Activated CD4-positive, alpha-beta T cell treated with anti-CD3 and anti-CD28 coated beads, Interleukin-2, amount 50 U/mL, for 1 hour (primary cell): ENCODE data around the gene METTL13.

Experiments
- DNase-seq: peaks from one replicate; pipeline ENCODE4 v3.0.0-alpha.2; 2020

The METTL13 gene

DNA sequence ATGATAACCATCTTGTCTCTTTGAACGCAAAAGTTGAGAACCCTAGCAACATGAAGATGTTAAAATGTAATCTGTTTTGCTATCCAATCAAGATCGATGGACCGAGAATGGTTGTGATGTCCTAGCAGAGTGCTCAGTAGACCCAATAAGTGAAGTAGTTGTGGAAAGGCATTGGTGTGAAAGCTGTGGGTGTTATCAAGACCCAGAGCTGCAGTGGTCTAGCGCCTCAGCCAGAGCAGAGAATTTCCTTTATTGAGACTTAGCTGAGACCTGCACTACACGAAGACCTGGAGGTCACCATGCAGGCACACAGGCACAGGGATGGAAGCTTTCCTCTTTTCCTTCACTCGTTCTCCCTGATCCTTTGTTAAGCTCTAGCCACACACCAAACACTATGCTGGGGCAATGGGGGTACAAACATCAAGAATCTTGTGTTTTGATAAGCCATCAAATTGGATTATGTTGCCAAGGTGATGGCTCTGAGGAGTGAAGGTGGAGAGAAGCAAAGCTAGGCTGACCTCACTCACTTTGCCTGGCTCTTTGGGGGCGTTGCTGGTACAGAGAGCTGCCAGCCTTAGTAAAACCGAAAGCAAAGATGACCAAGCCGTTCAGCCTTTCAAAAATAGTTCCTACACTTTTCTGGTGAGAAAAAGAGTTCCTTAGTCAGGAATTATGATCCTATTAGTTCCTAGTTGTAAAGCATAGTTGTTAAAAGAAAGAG is 24.1 kb downstream of the METTL13 start:
- DNase-seq, result no peak

DNA sequence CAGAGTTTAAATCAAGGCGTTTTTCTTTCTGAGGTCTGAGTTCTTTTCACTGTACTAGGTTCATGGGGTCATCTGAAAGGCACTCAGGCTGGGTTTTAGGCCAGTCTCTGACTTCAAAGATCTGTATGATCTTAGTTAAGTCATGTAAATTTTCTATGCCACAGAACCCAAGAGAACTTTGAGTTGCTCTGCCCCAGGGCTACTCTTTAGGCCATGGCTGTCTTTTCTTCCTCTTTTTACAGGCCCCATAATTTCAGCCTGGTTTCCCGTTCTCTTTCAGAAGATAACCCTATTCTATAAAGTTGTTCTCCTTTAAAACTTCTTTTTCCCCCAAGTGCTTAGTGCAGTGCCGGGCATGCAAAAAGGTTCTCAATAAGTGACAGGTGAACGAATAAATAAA is 26.1 kb downstream of the METTL13 start:
- no peak for DNase-seq

DNA sequence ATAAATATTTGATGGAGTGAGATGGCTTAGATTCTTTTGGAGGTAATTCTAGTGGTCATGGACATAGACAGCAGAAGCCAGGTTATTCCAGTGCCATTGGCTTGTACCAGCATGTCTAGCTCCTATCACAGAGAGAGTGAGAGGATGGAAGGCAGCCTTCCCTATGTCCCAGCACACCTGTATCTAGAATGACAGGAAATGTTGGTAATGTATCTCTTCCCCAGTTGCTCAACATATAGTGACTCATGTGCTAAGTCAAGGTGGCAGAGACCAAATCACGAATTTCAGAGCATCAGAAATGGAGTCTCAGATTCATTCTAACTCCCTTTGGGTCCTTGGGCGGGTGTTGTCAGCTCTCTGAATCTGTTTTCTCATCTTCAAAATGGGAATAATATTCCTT is 28.4 kb downstream of the METTL13 start:
- no peak for DNase-seq

DNA sequence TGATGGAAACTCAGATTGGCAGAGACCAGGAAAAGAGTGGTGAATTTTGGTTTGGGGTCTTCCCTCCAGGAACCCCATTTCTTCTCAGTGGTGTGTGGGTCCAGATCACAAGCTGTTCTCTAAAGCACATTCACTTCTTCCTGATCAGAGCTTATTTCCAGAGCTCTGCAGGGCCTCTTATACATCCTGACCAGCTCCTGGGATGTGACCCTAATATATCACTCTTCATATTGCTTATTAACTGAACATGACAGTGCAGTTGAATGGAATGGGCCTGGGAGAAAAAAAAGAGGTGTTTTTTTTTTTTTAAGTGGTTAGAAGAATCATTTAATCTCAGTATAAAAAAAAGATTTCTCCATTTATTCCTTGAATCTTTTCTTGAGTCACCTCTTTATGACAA is 30.2 kb downstream of the METTL13 start:
- DNase-seq, result no peak

DNA sequence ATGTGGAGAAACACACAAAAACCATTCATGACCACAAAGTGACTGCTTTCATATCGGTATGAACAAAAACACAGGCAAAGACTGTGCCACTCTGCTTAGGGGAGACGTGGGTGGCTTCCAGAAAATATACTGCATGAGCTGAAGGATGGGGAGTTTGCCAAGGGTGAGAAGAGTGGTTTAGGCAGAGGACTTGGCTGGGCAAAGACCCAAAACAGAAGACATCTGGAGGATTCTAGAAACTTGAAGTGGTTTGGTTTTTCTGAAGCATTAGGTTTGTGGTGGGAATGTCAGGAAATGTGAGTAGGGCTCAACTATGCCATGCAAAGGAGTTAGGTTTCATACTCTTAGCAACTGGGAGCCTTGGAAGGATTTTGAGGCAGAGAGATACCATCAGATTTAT is 33.2 kb downstream of the METTL13 start:
- DNase-seq, result no peak

DNA sequence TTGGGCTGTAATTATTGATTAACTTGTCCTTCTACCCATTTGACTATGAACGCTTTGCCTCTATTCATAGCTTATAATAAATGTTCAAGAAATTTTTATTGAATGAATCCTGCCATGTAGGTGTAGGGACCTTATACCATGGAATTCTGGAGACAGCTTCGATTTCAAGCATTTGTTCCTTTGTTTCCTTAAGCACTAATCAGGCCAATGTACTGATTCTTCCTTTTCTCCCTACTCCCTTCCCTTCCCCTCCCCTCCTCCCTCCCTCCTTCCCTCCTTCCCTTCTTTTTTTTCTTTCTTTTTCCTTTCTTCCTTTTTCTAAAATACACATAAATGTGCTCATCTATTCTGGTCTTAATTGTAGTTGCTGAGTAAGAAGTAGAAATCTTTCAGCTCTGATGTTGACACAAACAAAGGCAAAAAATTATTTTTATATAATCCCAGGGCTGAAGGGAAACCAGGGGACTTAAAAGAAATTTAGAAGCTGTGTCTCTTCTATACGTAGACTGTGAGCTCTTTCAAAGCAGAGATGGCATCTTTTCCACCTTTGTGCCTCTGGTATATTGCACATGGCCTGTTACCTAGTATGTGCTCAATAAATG is 34.9 kb downstream of the METTL13 start:
- DNase-seq, result no peak

DNA sequence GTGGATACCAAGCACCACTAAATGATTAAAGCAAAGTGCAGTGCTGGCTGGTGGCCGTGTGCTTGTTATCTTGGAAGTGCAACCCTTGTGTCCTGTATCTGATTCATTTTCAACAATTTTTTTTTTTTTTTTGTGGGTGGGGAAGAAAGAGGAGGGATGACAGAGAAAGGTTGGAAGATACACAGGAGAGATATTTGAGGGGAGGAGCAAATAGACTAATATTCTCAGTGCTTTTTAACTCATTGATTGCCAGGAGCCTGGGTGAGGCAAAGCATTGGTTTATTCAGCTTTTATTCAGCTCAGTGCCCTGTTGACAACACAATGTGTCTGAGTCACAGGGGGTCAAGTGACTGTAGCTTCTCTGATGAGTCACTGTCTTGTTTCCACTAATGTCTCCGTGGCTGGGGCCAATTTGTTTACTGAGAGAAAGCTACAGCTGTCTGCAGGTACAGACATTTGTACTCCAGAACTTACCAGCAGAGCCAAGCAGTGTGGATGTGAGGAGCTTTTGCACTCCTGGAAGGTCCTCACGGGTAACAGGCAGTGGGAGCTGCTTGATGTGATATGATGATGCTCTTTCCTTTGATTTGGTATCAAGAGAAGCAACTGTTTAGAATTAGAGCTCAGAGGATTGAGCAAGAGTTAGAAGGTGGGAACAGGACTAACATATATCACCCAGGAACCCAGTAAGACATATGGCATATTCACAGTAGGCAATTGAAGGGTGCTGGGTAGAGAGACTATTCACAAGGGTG is 36.2 kb downstream of the METTL13 start:
- no peak for DNase-seq

DNA sequence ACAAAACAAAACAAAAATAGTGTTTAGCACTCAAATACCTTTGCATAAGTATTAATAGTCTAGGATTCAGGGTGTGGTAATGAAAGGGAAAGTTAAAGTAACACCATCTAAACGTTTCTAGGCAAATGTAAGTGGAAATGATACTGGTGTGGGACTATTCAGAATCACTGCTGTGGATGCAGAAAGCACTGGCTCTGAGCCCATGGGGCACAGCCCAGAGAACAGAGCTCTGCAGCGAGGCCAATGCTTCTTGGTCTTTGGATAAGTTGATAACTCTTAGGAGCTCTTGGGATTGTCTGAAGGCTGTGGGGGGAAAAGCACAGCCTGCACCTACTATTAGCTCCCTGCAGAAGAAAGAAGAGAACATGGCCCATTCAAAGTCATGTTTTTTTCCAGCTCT is 38.5 kb downstream of the METTL13 start:
- DNase-seq, result no peak

DNA sequence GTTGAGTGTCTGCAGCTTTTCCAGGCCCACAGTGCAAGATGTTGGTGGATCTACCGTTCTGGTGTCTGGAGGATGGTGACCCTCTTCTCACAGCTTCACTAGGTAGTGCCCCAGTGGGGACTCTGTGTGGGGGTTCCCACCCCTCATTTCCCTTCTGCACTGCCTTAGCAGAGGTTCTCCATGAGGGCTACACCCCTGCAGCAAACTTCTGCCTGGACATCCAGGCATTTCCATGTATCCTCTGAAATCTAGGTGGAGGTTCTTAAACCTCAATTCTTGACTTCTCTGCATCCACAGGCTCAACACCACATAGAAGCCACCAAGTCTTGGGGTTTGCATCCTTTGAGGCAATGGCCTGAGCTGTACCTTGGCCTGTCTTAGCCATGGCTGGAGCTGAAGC is 45.5 kb downstream of the METTL13 start:
- DNase-seq, result no peak

DNA sequence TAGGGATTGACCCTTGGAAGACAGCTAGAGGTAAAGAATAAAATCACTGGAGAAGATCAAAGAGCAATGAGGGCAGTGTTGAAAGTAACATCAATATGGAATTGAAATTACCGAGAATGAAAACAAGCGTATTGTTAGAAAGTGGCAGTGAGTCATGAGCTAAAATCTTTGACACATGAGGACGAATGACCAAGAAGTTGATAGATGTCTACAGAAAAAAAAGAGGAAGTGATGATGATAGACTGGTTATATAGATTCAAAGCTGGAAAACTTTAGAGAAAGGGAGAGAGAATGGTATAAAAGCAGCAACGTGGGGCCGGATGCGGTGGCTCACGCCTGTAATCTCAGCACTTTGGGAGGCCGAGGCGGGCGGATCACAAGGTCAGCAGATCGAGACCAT is 47.3 kb downstream of the METTL13 start:
- DNase-seq, result no peak

DNA sequence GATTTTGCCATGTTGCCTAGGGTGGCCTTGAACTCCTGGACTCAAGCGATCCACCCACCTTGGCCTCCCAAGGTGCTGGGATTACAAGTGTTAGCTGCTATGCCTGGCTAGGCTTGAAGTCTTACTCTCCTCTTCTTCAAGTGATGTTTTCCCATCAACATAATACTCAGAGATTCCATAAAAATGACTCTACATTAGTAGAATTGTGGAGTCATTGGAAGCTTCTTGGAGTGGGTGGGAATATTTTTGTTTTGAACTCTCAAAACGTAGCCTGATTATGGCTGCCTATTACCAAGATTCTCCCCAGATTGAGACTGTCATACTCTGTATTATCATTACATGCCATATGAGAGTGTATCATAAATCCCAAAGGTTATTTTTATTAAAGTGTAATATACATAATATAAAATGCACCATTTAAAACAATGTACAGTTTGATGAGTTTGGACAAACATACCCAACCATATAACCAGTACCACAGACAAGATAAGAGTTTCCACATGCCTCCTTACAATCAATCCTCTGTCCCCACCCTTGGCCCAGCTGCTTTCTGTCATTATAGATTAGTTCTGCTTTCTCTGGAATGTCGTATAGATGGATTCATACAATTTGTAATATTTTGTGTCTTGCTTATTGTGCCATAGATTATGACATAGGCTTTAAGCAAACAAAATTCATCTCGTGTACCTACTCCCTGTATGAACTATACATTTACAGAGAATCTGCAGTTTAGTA is 51.8 kb downstream of the METTL13 start:
- no peak for DNase-seq

DNA sequence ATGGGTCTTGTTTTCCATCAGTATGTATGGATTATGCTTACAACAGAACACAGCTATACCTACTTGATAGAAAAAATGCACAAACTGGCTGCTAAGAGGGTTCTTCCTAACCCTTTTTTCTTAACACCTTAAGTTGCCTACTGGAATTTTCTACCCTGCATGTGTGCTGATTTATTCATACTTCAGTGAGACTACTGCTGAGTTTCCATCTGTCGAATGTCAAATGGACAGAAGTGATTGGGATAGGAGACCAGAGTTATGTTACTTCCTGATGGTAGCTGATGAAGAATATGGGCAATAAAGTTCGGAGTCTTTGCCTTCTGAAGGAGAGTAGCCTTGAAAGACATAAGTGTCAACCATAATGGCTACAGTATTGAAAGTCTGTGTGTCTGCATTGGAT is 53.4 kb downstream of the METTL13 start:
- no peak for DNase-seq

DNA sequence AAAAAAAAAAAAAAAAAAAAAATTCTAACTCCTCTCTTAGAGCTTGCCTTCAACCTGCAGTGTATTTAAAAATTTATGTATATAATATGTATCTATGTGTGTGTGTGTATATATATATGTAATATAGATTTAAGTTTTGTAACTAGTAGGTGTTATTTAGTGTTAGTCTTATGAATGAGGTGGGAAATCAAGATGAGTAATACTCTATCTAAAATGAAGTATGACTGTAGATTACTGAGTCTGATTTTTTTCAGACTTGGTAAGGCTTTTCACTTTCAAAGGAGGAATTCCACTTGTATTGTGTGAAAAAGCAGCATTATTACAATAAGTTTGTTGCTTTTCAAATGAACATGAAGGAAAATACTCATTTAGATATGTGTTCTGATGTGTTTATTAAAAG is 54.4 kb downstream of the METTL13 start:
- DNase-seq, result no peak

DNA sequence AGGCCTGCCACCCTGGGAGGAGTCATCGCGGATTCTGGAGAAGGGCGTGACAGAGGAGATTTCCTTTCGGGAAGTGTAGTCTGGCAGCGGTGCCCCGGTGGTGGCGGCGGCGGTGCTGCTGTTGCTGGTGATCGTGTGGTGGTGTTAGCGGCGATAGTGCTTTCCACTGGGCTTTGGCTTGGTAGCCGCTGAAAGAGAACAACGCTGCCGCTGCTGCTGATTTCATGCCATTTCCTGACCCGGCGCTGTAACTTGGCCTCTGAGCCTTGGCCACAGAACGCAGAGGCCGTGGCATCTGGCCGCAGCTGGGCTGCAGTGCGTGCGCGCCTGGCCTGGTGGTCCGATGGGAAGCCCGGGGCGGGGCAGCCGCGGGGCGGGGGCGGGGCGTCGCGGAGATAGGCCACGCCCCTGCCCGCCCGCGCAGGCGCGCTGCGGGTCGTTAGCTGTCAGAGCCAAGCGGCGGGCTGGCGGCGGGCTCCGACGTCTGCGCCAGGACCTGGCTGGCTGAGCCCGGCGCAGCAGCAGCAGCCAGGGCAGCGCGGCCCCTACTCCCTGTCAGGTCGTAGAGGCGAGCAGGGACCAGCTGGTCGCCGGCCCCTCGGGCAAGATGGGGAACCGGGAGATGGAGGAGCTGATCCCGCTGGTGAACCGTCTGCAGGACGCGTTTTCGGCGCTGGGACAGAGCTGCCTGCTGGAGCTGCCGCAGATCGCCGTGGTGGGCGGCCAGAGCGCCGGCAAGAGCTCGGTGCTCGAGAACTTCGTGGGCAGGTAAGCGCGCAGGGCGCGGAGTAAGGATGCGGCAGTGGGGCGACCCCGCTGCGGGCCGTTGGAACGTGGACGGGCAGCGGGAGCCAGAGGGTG is 59.8 kb downstream of the METTL13 start, which contains the start of gene DNM3:
TSS of gene DNM3 (plus strand) at position 449 of the 861 bp plus-strand sequence. CDS start at position 608, 159 bp downstream.
- DNase-seq, result peak; percentile 72

DNA sequence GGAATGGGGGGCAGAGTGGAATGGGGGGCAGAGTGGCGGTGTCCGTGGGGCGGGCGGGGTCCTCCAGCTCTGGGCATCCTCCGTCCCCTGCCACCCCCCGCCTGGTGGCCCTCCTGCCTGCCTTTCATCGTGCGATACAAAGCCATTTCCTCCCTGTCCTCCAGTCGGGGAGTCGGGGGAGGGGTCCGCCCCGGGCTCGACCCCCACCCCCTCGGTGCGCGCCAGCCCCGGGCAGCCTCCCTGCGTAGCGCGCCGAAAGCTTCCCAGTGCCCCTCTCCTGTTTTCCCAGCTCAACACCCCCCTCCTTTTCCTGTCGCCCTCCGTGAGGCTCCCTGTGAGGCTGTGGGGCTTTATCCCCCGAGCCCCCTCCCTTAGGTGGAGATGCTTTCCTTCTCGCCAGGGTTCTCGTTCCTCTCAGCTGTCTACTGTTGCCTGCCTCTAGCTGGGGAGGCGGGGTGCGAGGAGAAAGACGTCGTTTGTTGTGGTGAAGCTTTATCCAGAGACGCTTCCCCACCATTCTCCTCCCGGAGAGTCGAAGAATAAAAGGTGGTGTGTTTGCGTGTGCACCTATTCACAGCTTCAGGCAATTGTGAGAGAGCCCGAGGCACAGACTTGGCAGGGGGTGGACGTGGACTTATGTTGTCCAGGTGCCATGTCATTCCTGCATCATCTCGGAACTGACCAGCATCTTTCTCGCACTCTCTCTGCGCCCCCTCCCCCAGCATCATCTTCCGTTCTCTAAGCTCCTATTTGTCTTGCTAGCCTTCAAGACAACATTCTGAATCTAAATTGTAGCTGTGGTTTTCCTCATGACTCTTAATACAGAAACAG is 60.7 kb downstream of the METTL13 start:
- DNase-seq, result peak; percentile 6

DNA sequence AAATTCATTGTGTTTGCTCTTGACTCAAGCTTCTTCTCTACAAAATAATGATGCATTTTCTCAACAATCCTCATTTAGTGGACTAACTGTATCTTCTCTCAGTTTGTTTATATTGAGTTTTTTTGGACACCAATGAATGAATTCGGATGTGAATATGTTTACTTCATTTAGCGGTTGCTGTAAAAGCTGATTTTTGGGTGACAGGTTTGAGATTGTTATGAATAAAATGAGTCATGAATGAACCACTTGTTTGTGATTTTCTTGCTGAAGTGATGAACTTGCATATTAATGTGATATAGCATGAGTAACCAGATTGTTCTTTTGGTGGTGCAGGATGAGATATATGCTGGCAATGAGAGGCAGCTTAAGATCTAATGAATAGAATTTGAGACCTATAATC is 62.9 kb downstream of the METTL13 start:
- DNase-seq, result no peak

DNA sequence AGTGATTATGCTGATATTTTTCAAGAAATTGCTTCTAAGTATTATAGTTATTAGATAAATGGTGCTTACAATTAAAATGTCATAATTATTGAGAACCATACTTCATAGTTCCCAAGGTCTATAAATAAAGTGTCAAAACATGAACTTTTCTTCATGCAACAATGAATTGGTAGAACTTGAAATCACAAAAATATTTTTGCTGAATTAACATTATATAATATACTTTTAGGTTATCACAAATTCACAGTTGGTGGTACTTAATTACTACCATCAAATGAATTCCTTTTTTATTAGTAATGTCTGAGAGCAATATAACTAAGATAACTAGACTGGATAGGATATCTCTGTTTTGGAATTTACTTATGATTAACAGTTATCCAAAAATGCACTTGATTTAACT is 64.5 kb downstream of the METTL13 start:
- no peak for DNase-seq
